Lower leg skin (tissue), 4 donors: ENCODE results near the gene GPR62. TPM values are rescaled to one million over a fixed set of nuclear protein-coding genes. Genes with fewer than 3 reads are reported as not detected.
A peak's percentile ranks its signal among the peaks of the same experiment; 100 is the strongest.

Experiments used
- DNase-seq, 2 donors: peaks; one replicate each; pipeline ENCODE4 v3.0.0-alpha.2; 2019; ENCODE audit warnings: low spot score in 2 of 2
- H3K4me3 ChIP-seq: fragments of 200-600 bp; sonication (generic); 2 replicates; pipeline ENCODE4 v1.5.1; 2017; ENCODE audit warnings: mild to moderate bottlenecking, low read depth; ENCODE audit not compliant: poor library complexity, severe bottlenecking
- POLR2A ChIP-seq, 2 donors: fragments of 450-650 bp; IDR thresholded peaks; one replicate each; pipeline ENCODE4 v1.6.1; 2016 to 2017; ENCODE audit warnings: antibody characterized with exemption in 2 of 2, mild to moderate bottlenecking in 1 of 2, moderate library complexity in 1 of 2
- WGBS, 2 donors: methylation state at CpG; one replicate each; pipeline ENCODE4 v1.1.5; 2018; 5-methylcytosine and 5-hydroxymethylcytosine counted together
- intact Hi-C: fragments of 100-400 bp; cut with DNase I; formaldehyde crosslinking; loops from one replicate; pipeline ENCODE4 v1.15.0; 2023; ENCODE audit warnings: low total_unique reads
- total RNA-seq, 4 donors: library from RNA; depleted of rRNA; stranded (reverse); fragments of >200 nt; gene quantifications; one replicate each; pipeline ENCODE4 v1.1.0, GENCODE V29; 2016
- TF ChIP-seq, protein P1 (sequence below), 3 donors: fragments of 450-650 bp; IDR thresholded peaks; one replicate each; pipeline ENCODE4 v1.5.1; 2016; ENCODE audit warnings: antibody characterized with exemption in 3 of 3, mild to moderate bottlenecking in 3 of 3, moderate library complexity in 2 of 3

GPR62 gene
- total RNA-seq, 4 donors from 2014 or later = not detected

DNA sequence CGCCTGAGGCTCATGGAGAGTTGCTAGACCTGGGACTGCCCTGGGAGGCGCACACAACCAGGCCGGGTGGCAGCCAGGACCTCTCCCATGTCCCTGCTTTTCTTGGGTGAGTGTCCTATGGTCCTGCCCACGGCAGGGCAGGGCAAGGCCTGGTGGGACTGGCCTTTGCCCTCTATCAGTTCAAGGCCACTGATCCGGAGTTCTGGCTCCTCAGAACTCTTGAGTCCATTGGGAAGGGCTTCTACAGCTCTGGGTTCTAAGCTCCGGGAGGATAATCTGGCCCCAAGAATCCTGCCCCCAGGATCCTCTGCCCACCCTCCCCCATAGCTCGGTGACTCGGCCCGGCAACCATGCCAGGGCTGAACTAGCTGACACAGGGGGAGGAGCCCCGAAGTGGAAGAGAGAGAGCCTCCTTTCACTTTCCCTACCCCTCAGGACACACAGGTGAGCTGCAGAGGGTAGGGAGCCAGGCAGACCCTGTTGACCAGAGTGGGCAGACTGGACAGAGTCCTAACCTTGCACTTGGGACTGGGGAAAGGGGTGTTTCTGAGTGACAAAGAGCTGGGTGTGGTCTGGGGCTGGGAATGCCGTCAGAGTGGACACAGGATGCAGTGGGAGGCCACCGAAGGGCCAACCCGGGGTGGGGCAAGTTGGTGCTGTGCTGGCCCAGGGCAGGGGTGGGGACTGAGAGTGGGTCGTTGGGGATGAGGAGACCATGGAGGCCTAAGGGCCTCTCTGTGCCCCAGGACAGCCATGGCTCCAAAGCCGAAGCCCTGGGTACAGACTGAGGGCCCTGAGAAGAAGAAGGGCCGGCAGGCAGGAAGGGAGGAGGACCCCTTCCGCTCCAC is 12.4 kb upstream of the GPR62 start:
- peak; percentile 28 to 90 for DNase-seq
- WGBS, 2 donors = 28 to 36% methylated on average over 17 of the region's 17 CpGs
- no peak overlapping the region for H3K4me3 ChIP-seq
- intact Hi-C loops = loop anchor here (5.0 kb wide), 1 partner anchor 199 kb away; no protein-coding TSS in a partner anchor
- no peak for TF ChIP-seq POLR2A (IDR thresholded peaks at IDR 0.05)
- TF ChIP-seq, protein P1, sequence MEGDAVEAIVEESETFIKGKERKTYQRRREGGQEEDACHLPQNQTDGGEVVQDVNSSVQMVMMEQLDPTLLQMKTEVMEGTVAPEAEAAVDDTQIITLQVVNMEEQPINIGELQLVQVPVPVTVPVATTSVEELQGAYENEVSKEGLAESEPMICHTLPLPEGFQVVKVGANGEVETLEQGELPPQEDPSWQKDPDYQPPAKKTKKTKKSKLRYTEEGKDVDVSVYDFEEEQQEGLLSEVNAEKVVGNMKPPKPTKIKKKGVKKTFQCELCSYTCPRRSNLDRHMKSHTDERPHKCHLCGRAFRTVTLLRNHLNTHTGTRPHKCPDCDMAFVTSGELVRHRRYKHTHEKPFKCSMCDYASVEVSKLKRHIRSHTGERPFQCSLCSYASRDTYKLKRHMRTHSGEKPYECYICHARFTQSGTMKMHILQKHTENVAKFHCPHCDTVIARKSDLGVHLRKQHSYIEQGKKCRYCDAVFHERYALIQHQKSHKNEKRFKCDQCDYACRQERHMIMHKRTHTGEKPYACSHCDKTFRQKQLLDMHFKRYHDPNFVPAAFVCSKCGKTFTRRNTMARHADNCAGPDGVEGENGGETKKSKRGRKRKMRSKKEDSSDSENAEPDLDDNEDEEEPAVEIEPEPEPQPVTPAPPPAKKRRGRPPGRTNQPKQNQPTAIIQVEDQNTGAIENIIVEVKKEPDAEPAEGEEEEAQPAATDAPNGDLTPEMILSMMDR (IDR thresholded peaks at IDR 0.05) = no peak

DNA sequence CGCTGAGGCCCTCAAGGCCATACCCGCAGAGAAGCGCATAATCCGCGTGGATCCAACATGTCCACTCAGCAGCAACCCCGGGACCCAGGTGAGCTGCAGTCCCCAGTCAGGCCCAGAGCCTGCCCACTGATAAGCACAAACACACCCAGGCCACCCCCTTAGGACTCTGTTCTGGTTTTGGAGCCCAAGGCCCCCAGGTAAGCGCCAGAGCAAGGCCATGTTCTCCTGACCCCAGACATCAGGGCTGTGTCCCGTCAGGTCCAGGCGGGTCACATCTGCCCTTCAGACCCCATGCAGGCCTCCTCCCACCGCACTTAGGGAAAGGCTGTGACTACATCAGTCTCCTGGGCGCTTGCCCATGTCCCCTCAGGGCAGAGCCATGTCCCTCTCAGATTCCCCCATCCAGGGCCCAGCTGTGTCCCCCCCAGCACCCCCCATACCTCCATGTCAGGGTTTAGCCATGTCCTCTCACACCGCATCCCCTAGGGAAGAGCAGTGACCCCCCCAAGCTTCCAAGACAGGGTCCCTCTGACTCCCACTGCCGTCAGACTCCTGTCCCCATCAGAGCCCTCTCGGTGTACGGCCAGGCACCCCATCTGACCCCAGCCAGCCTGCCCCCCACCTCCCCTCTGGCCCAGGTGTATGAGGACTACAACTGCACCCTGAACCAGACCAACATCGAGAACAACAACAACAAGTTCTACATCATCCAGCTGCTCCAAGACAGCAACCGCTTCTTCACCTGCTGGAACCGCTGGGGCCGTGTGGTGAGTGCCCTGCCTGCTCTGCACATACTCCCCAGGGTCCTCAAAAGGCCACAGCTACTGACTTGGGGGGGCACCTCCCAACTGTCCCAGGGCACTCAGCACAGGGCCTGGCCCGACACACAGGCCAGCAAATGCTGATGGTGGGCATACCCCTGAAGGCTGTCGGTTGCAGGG is 11.5 kb upstream of the GPR62 start:
- H3K4me3 ChIP-seq = no peak overlapping the region
- peak in 1 of 2 donors; percentile 86 for DNase-seq
- intact Hi-C loops = loop anchor here (5.0 kb wide), 1 partner anchor 199 kb away; no protein-coding TSS in a partner anchor
- WGBS, 2 donors = 91 to 93% methylated on average over 21 of the region's 21 CpGs
- no peak for TF ChIP-seq POLR2A (IDR thresholded peaks at IDR 0.05)
- TF ChIP-seq, protein P1 (IDR thresholded peaks at IDR 0.05) = no peak

DNA sequence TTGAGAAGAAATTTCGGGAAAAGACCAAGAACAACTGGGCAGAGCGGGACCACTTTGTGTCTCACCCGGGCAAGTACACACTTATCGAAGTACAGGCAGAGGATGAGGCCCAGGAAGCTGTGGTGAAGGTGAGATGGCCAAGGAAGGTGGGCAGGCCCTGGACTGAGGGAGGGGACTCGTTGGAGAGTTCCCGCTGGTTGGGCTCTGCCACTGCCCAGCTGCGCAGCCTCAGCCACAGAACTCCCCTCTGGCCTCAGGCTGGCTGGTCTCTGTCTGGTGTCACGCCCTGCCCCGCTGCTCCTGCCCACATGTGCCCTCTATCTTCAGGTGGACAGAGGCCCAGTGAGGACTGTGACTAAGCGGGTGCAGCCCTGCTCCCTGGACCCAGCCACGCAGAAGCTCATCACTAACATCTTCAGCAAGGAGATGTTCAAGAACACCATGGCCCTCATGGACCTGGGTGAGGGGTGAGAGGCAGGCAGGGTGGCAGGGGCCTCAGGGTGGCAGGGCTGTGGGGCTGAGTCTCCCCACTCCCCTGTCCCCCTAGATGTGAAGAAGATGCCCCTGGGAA is 10.6 kb upstream of the GPR62 start:
- intact Hi-C loops = loop anchor here (5.0 kb wide), 1 partner anchor 198 kb away; no protein-coding TSS in a partner anchor
- peak in 1 of 2 donors; percentile 87 for DNase-seq
- TF ChIP-seq, protein P1 (IDR thresholded peaks at IDR 0.05) = no peak
- TF ChIP-seq POLR2A (IDR thresholded peaks at IDR 0.05) = no peak
- no peak overlapping the region for H3K4me3 ChIP-seq
- WGBS, 2 donors = 87 to 90% methylated on average over 11 of the region's 11 CpGs

DNA sequence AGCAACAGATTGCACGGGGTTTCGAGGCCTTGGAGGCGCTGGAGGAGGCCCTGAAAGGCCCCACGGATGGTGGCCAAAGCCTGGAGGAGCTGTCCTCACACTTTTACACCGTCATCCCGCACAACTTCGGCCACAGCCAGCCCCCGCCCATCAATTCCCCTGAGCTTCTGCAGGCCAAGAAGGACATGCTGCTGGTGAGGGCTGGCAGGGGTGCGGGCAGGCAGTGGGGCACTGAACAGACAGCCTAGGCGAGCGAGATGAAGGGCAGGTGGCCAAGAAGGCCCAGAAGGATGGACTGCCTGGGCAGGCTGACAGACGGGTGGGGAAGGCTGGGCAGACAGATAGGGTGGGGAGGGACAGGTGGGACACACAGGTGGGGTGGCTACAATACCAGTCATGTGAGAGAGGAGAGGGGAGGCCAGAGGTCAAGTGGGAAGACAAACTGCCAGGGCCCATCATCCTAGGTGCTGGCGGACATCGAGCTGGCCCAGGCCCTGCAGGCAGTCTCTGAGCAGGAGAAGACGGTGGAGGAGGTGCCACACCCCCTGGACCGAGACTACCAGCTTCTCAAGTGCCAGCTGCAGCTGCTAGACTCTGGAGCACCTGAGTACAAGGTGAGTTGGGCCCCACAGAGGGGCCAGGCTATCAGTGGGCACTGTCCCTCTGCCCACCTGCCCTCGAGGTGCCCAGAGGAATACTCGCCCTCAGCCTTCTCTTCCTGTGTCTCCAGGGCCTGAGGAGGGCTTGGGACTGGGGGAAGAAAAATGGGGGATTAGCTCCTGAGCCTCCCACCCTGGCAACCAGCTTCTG is 9.9 kb upstream of the GPR62 start:
- intact Hi-C loops = no loop called here
- WGBS, 2 donors = 81 to 89% methylated on average over 17 to 18 of the region's 18 CpGs
- no peak for DNase-seq

More for the DNA sequence above, 9.9 kb upstream of the GPR62 start:
- no peak overlapping the region for H3K4me3 ChIP-seq
- no peak for TF ChIP-seq POLR2A (IDR thresholded peaks at IDR 0.05)
- TF ChIP-seq, protein P1 (IDR thresholded peaks at IDR 0.05) = no peak
